Endothelial cell of umbilical vein (primary cell): ENCODE results near the gene GFAP. TPM values are rescaled to one million over a fixed set of nuclear protein-coding genes. Genes with fewer than 3 reads are reported as not detected.

Experiments used
- BruUV-seq: library from RNA; stranded (reverse); fragments of 400-500 nt; replicated peaks from 2 replicates; lab custom pipeline; 2021; lab: Mats Ljungman, UMichigan
- CTCF ChIA-PET: fragments of 300-600, 350-600 bp; sonication (Branson Sonifier 250); formaldehyde crosslinking; loops from one replicate; lab custom pipeline; 2021; ENCODE audit warnings: antibody characterized with exemption, inconsistent platforms; lab: Charles Lee
- POLR2A ChIA-PET: fragments of 300-600, 350-600 bp; sonication (Branson Sonifier 250); formaldehyde crosslinking; loops from one replicate; lab custom pipeline; 2021; ENCODE audit warnings: antibody characterized with exemption, inconsistent platforms; lab: Charles Lee
- DNase-seq: peaks from one replicate; pipeline ENCODE4 v3.0.0-alpha.2; 2011; ENCODE audit warnings: low read depth, low spot score
- FAIRE-seq: peaks from 2 replicates; lab custom pipeline; 2011; peaks lifted over from hg19 to GRCh38; lab: Jason Lieb, UNC
- H2AFZ ChIP-seq: 2 replicates; pipeline ENCODE4 v1.6.0; 2012; ENCODE audit warnings: low read depth, low read length, control low read depth, inconsistent platforms
- H3K27ac ChIP-seq: 2 replicates; pipeline ENCODE4 v1.5.1; 2011; ENCODE audit warnings: low read depth, mild to moderate bottlenecking, control low read depth, low read length, moderate library complexity; ENCODE audit not compliant: insufficient read depth
- H3K27me3 ChIP-seq, 2 experiments: 2 replicates each; pipeline versions ENCODE4 v1.6.0 to v1.6.1; 2011; ENCODE audit warnings: low read length in 2 of 2, mixed read lengths in 1 of 2; ENCODE audit not compliant: control insufficient read depth in 2 of 2, insufficient read depth in 2 of 2
- H3K36me3 ChIP-seq, 2 experiments: 2 replicates in 1 of 2; 3 replicates in 1 of 2; pipeline ENCODE4 v1.5.1; 2011; ENCODE audit warnings: low read length in 2 of 2, mild to moderate bottlenecking in 1 of 2, moderate library complexity in 1 of 2; ENCODE audit not compliant: control insufficient read depth in 2 of 2, insufficient read depth in 2 of 2; ENCODE audit errors: extremely low read depth in 1 of 2
- H3K4me1 ChIP-seq: 3 replicates; pipeline ENCODE4 v1.5.1; 2011; ENCODE audit warnings: mild to moderate bottlenecking, low read length; ENCODE audit not compliant: control insufficient read depth, insufficient read depth; ENCODE audit errors: extremely low read depth
- H3K4me2 ChIP-seq: 2 replicates; pipeline ENCODE4 v1.6.1; 2011; ENCODE audit warnings: low read length, control low read depth, mixed read lengths; ENCODE audit not compliant: insufficient read depth
- H3K4me3 ChIP-seq, 3 experiments: fragments of 200-600 bp in 1 of 3; sonication (generic), shearing (Covaris generic) in 1 of 3; replicated peaks in 1 of 3; 2 replicates each; pipeline ENCODE4 v1.5.1; 2011 to 2016; ENCODE audit warnings: control low read depth in 3 of 3, low read length in 3 of 3, mild to moderate bottlenecking in 2 of 3, inconsistent platforms in 1 of 3, low read depth in 1 of 3, moderate library complexity in 1 of 3; ENCODE audit not compliant: insufficient read depth in 1 of 3
- H3K79me2 ChIP-seq: 2 replicates; pipeline ENCODE4 v1.6.0; 2012; ENCODE audit warnings: low read length, inconsistent platforms; ENCODE audit not compliant: control insufficient read depth, insufficient read depth
- H3K9ac ChIP-seq: replicated peaks from 2 replicates; pipeline ENCODE3; 2011; ENCODE audit warnings: low read length, control low read depth; ENCODE audit not compliant: insufficient read depth; ENCODE audit errors: extremely low read depth
- H3K9me1 ChIP-seq: replicated peaks from 3 replicates; pipeline ENCODE4 v1.6.0; 2011; ENCODE audit warnings: mild to moderate bottlenecking, low read length; ENCODE audit not compliant: control insufficient read depth, insufficient read depth; ENCODE audit errors: extremely low read depth
- H3K9me3 ChIP-seq: replicated peaks from 2 replicates; pipeline ENCODE4 v1.5.1; 2012; ENCODE audit warnings: low read length, inconsistent platforms; ENCODE audit not compliant: control insufficient read depth, insufficient read depth
- H4K20me1 ChIP-seq: replicated peaks from 2 replicates; pipeline ENCODE3; 2011; ENCODE audit warnings: mild to moderate bottlenecking, low read length; ENCODE audit not compliant: control insufficient read depth, insufficient read depth; ENCODE audit errors: extremely low read depth
- EZH2 ChIP-seq: IDR thresholded peaks from 2 replicates; pipeline ENCODE4 v1.6.1; 2012; ENCODE audit warnings: borderline replicate concordance, low read depth, mild to moderate bottlenecking, moderate library complexity, low read length, inconsistent platforms; ENCODE audit not compliant: severe bottlenecking
- FOS ChIP-seq: IDR thresholded peaks from 2 replicates; pipeline ENCODE4 v1.6.1; 2011; ENCODE audit warnings: mild to moderate bottlenecking, low read length, moderate library complexity, borderline replicate concordance; ENCODE audit not compliant: insufficient read depth
- GATA2 ChIP-seq: IDR thresholded peaks from 2 replicates; pipeline ENCODE4 v1.7.0; 2011; ENCODE audit warnings: low read depth, mild to moderate bottlenecking, moderate library complexity, mixed read lengths, low read length; ENCODE audit not compliant: insufficient read length, insufficient read depth
- JUN ChIP-seq: IDR thresholded peaks from 2 replicates; pipeline ENCODE4 v1.6.1; 2011; ENCODE audit warnings: borderline replicate concordance, low read depth; ENCODE audit not compliant: insufficient read length, insufficient read depth
- MYC ChIP-seq: IDR thresholded peaks from one replicate; pipeline ENCODE4 v1.6.1; 2011; ENCODE audit warnings: mild to moderate bottlenecking, low read depth, low read length
- POLR2A ChIP-seq: IDR thresholded peaks from 2 replicates; pipeline ENCODE4 v1.6.1; 2012; ENCODE audit warnings: low read depth, mild to moderate bottlenecking, control low read depth, low read length
- POLR2AphosphoS5 ChIP-seq: IDR thresholded peaks from 2 replicates; pipeline ENCODE4 v1.6.1; 2012; ENCODE audit warnings: low read depth, mild to moderate bottlenecking, control low read depth, low read length, moderate library complexity; ENCODE audit not compliant: insufficient read depth
- dilution Hi-C: fragments of 300-500 bp; cut with MboI; formaldehyde crosslinking; loops from one replicate; pipeline ENCODE4 v1.15.0; 2019; ENCODE audit warnings: low sequenced_read_pairs; ENCODE audit not compliant: extremely low pct_ligation_motif_present
- intact Hi-C: fragments of 100-400 bp; cut with micrococcal nuclease; formaldehyde crosslinking; loops from one replicate; pipeline ENCODE4 v1.10.0; 2022
- polyA plus RNA-seq, 4 experiments: library from polyadenylated mRNA; depleted of rRNA in 3 of 4; stranded (reverse) in 3 of 4; unstranded in 1 of 4; fragments of >200 nt; gene quantifications; 2 replicates each; pipeline versions ENCODE4 v1.2.1 to v1.2.3, GENCODE V29; 2011 to 2012; ENCODE audit warnings: missing spikeins in 1 of 4
- total RNA-seq: library from RNA; stranded (reverse); gene quantifications from 2 replicates; pipeline ENCODE4 v1.2.3, GENCODE V29; 2021
- TF ChIP-seq, protein P1 (sequence below), 2 donors: IDR thresholded peaks; 1 replicate in 1 of 2; 2 replicates in 1 of 2; pipeline ENCODE4 v1.5.1; 2011; ENCODE audit warnings: low read length in 2 of 2, mild to moderate bottlenecking in 2 of 2, moderate library complexity in 2 of 2, control low read depth in 1 of 2, inconsistent platforms in 1 of 2, low read depth in 1 of 2; ENCODE audit not compliant: insufficient read depth in 1 of 2; ENCODE audit errors: extremely low read depth in 1 of 2
- TF ChIP-seq, protein P2 (sequence below): IDR thresholded peaks from 2 replicates; pipeline ENCODE4 v1.6.1; 2011; ENCODE audit not compliant: insufficient read depth, insufficient read length

The GFAP gene
- total and polyA plus RNA-seq, 2 donors (not counting 3 experiments of a cell fraction or from before 2014, with no cell fraction given), result 0.07 to 0.42 TPM

DNA sequence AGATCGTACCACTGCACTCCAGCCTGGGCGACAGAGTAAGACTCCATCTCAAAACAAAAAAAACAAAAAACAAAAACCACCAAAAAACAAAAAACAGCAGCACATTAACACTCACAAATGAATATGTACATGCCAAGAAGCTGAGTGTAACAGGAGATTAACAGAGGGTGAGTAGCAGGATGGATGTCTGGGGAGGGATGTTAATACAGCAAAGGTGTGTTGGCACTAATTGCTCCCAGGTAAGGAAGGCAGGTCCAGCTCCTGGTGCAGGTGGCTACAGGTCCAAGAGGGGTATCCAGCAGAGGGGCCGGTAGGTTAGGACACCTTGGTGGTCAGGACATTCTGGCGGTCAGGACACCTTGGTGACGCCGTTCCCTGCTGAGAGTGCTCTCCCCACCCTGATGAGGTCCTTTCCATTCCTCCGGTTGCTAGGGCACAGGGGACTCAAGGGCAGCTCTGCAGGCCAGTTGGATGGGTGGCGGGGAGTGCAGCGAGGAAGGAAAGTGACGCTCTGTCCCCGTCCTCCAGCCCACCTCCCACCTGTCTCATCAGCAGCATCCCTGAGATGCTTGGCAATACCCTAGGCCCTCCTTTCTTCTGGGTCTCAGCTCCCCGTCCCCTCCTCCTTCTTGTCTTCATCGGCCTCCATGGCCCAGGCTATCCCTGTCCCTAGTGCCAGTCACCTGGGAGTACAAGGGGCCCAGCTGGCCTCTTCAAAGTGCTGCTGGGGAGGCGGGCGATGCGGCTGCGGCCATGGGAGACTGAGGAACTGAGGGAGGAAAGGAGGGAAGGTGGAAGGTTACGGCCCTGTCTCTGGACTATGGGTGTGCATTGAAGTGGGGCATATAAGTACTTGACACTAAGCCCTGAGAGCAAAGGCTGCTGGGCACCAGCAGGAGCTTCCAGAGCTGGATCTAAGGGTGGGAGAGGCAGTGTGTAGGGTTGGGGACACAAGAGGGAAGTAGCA lies 10.7 kb upstream of the GFAP start:
- H3K9ac ChIP-seq, result no peak overlapping the region
- DNase-seq (no peak), FAIRE-seq (no peak)
- no peaks in the 10 kb centered on the region for H3K79me2 ChIP-seq
- ChIA-PET POLR2A (no interaction called here), CTCF (interaction anchor here (1.0 to 1.8 kb wide), 3 partner anchors 20 to 209 kb away, joined by 3 to 6 read pairs (median 3); partner anchors contain the start of gene ACBD4)
- no peaks in the 10 kb centered on the region for H3K4me1 ChIP-seq
- H3K36me3 ChIP-seq, result peaks cover 10 to 16% of the 10 kb centered on the region in 2 experiments
- H3K27ac ChIP-seq, result no peak overlapping the region
- intact Hi-C loops, result no loop called here
- no peak overlapping the region for H3K4me2 ChIP-seq
- no TSS peak for BruUV-seq
- no peaks in the 10 kb centered on the region for H4K20me1 ChIP-seq
- dilution Hi-C loops, result no loop called here
- H3K9me3 ChIP-seq, result no peaks in the 10 kb centered on the region
- no peak overlapping the region for H2AFZ ChIP-seq
- H3K4me3 ChIP-seq, result no peak overlapping the region
- TF ChIP-seq JUN, result no peak
- no peak for TF ChIP-seq POLR2AphosphoS5
- no peak for TF ChIP-seq GATA2
- H3K9me1 ChIP-seq, result no peaks in the 10 kb centered on the region
- peaks cover 0 to 2% of the 10 kb centered on the region in 2 experiments for H3K27me3 ChIP-seq

DNA sequence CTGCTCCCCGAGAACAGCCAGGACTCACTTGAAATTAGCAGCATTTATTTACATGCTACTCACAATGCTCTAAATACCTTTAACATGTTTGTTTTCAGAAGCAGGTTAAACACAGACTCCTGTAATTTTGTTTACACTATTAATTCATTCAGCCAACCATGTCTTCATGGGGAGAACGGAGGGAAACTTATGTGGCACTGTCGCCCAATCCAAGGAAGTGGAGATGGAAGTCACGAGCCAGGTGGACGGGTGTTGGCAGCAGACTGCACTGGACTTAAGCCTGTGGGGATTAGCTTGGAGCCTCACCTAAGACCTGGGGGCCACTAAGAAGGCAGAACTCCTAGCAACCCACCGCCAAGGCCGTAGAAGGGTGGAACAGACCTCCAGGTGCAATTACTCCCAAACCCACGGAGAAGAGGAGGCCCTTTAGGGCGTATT lies 8.8 kb upstream of the GFAP start:
- CTCF ChIA-PET, result interaction anchor here (9.9 kb wide), 1 partner anchor 96 kb away, joined by 331 read pairs; no protein-coding TSS in a partner anchor
- dilution Hi-C loops (no loop called here), intact Hi-C loops (no loop called here)
- no TSS peak for BruUV-seq
- H3K27ac ChIP-seq, result no peak overlapping the region
- no peak overlapping the region for H3K4me3 ChIP-seq
- DNase-seq, result no peak
- H3K79me2 ChIP-seq, result no peaks in the 10 kb centered on the region
- peaks cover 0 to 11% of the 10 kb centered on the region in 2 experiments for H3K27me3 ChIP-seq
- no peak overlapping the region for H3K9ac ChIP-seq
- H3K9me3 ChIP-seq, result no peaks in the 10 kb centered on the region
- no peaks in the 10 kb centered on the region for H4K20me1 ChIP-seq
- no peak for TF ChIP-seq JUN
- TF ChIP-seq, protein P1, sequence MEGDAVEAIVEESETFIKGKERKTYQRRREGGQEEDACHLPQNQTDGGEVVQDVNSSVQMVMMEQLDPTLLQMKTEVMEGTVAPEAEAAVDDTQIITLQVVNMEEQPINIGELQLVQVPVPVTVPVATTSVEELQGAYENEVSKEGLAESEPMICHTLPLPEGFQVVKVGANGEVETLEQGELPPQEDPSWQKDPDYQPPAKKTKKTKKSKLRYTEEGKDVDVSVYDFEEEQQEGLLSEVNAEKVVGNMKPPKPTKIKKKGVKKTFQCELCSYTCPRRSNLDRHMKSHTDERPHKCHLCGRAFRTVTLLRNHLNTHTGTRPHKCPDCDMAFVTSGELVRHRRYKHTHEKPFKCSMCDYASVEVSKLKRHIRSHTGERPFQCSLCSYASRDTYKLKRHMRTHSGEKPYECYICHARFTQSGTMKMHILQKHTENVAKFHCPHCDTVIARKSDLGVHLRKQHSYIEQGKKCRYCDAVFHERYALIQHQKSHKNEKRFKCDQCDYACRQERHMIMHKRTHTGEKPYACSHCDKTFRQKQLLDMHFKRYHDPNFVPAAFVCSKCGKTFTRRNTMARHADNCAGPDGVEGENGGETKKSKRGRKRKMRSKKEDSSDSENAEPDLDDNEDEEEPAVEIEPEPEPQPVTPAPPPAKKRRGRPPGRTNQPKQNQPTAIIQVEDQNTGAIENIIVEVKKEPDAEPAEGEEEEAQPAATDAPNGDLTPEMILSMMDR (IDR thresholded peaks at IDR 0.05; ENCODE audit: extremely low read depth in 1 of 2, insufficient read depth in 1 of 2, low read depth in 1 of 2, low read length in 2 of 2), result no peak
- no peak for TF ChIP-seq POLR2AphosphoS5
- TF ChIP-seq FOS, result no peak
- TF ChIP-seq POLR2A, result no peak
- no peak for TF ChIP-seq EZH2
- TF ChIP-seq MYC, result no peak
- TF ChIP-seq GATA2, result no peak
- TF ChIP-seq, protein P2, sequence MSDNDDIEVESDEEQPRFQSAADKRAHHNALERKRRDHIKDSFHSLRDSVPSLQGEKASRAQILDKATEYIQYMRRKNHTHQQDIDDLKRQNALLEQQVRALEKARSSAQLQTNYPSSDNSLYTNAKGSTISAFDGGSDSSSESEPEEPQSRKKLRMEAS, result no peak
- POLR2A ChIA-PET, result no interaction called here
- no peak overlapping the region for H3K4me2 ChIP-seq
- H2AFZ ChIP-seq, result no peak overlapping the region
- H3K36me3 ChIP-seq, result peaks cover 5 to 14% of the 10 kb centered on the region in 2 experiments
- FAIRE-seq, result no peak
- no peaks in the 10 kb centered on the region for H3K4me1 ChIP-seq
- H3K9me1 ChIP-seq, result no peaks in the 10 kb centered on the region
